ENCODE measurements around the gene INPP5K.

The INPP5K gene

DNA sequence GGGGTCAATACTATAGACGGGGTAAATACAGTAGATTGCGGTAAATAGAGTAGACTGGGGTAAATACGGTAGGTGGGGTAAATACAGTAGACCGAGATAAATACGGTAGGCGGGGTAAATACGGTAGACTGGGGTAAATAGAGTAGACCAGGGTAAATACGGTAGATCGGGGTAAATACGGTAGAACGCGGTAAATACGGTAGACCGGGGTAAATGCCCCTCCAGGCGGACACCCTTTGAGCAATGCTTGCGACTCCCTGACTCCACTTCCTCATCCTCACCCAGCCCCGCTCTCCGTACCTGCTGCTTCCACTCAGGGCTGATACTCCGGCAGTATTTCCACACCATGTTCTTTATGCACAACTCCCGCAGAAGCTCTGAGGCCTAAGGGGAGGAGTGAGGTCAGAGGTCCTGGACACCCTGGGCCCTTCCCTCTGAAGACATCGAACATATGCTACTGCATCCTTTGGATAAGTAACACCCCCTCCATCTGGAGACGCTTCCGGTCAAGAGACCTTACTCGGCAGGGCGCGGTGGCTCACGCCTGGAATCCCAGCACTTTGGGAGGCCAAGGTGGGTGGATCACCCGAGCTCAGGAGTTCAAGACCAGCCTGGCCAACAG, 47.1 kb downstream of the INPP5K start:
- no peak for TF ChIP-seq ZNF70 (CRISPR knock-in tag; IDR thresholded peaks at IDR 0.05)
- TF ChIP-seq OSR1 (CRISPR knock-in tag; IDR thresholded peaks at IDR 0.05), result no peak
- TF ChIP-seq, protein P1, sequence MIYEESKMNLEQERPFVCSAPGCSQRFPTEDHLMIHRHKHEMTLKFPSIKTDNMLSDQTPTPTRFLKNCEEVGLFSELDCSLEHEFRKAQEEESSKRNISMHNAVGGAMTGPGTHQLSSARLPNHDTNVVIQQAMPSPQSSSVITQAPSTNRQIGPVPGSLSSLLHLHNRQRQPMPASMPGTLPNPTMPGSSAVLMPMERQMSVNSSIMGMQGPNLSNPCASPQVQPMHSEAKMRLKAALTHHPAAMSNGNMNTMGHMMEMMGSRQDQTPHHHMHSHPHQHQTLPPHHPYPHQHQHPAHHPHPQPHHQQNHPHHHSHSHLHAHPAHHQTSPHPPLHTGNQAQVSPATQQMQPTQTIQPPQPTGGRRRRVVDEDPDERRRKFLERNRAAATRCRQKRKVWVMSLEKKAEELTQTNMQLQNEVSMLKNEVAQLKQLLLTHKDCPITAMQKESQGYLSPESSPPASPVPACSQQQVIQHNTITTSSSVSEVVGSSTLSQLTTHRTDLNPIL (CRISPR knock-in tag; IDR thresholded peaks at IDR 0.05; ENCODE audit: low read depth), result no peak
- no peak for TF ChIP-seq CSDC2 (CRISPR knock-in tag; IDR thresholded peaks at IDR 0.05)
- TF ChIP-seq ZNF8 (CRISPR knock-in tag; IDR thresholded peaks at IDR 0.05), result no peak
- TF ChIP-seq ISL1 (CRISPR knock-in tag; IDR thresholded peaks at IDR 0.05), result no peak
- no peak for TF ChIP-seq ZC3H10 (CRISPR knock-in tag; IDR thresholded peaks at IDR 0.05)
- no peak for TF ChIP-seq TOX (CRISPR knock-in tag; IDR thresholded peaks at IDR 0.05; ENCODE audit: borderline replicate concordance)
- no peak for TF ChIP-seq ZNF565 (CRISPR knock-in tag; conservative IDR thresholded peaks at IDR 0.05; ENCODE audit: low read depth)
- TF ChIP-seq PPARA (CRISPR knock-in tag; IDR thresholded peaks at IDR 0.05; ENCODE audit: borderline replicate concordance), result no peak
- TF ChIP-seq POU6F1 (CRISPR knock-in tag; IDR thresholded peaks at IDR 0.05; ENCODE audit: borderline replicate concordance, low read depth), result no peak
- no peak for TF ChIP-seq GLIS3 (CRISPR knock-in tag; IDR thresholded peaks at IDR 0.05)
- TF ChIP-seq, protein P2, sequence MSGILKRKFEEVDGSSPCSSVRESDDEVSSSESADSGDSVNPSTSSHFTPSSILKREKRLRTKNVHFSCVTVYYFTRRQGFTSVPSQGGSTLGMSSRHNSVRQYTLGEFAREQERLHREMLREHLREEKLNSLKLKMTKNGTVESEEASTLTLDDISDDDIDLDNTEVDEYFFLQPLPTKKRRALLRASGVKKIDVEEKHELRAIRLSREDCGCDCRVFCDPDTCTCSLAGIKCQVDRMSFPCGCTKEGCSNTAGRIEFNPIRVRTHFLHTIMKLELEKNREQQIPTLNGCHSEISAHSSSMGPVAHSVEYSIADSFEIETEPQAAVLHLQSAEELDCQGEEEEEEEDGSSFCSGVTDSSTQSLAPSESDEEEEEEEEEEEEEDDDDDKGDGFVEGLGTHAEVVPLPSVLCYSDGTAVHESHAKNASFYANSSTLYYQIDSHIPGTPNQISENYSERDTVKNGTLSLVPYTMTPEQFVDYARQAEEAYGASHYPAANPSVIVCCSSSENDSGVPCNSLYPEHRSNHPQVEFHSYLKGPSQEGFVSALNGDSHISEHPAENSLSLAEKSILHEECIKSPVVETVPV (CRISPR knock-in tag; IDR thresholded peaks at IDR 0.05), result no peak
- no peak for TF ChIP-seq TCF4 (CRISPR knock-in tag; IDR thresholded peaks at IDR 0.05; ENCODE audit: borderline replicate concordance)
- no peak for TF ChIP-seq BACH2 (CRISPR knock-in tag; IDR thresholded peaks at IDR 0.05; ENCODE audit: borderline replicate concordance)
- TF ChIP-seq, protein P3, sequence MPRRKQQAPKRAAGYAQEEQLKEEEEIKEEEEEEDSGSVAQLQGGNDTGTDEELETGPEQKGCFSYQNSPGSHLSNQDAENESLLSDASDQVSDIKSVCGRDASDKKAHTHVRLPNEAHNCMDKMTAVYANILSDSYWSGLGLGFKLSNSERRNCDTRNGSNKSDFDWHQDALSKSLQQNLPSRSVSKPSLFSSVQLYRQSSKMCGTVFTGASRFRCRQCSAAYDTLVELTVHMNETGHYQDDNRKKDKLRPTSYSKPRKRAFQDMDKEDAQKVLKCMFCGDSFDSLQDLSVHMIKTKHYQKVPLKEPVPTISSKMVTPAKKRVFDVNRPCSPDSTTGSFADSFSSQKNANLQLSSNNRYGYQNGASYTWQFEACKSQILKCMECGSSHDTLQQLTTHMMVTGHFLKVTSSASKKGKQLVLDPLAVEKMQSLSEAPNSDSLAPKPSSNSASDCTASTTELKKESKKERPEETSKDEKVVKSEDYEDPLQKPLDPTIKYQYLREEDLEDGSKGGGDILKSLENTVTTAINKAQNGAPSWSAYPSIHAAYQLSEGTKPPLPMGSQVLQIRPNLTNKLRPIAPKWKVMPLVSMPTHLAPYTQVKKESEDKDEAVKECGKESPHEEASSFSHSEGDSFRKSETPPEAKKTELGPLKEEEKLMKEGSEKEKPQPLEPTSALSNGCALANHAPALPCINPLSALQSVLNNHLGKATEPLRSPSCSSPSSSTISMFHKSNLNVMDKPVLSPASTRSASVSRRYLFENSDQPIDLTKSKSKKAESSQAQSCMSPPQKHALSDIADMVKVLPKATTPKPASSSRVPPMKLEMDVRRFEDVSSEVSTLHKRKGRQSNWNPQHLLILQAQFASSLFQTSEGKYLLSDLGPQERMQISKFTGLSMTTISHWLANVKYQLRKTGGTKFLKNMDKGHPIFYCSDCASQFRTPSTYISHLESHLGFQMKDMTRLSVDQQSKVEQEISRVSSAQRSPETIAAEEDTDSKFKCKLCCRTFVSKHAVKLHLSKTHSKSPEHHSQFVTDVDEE (CRISPR knock-in tag; IDR thresholded peaks at IDR 0.05), result no peak
- TF ChIP-seq ESRRG (CRISPR knock-in tag; IDR thresholded peaks at IDR 0.05), result no peak
- TF ChIP-seq SNAI2 (CRISPR knock-in tag; IDR thresholded peaks at IDR 0.05), result no peak
- TF ChIP-seq PATZ1 (CRISPR knock-in tag; IDR thresholded peaks at IDR 0.05; ENCODE audit: borderline replicate concordance), result no peak
- TF ChIP-seq ZFP3 (CRISPR knock-in tag; IDR thresholded peaks at IDR 0.05), result no peak
- no peak for ATAC-seq

DNA sequence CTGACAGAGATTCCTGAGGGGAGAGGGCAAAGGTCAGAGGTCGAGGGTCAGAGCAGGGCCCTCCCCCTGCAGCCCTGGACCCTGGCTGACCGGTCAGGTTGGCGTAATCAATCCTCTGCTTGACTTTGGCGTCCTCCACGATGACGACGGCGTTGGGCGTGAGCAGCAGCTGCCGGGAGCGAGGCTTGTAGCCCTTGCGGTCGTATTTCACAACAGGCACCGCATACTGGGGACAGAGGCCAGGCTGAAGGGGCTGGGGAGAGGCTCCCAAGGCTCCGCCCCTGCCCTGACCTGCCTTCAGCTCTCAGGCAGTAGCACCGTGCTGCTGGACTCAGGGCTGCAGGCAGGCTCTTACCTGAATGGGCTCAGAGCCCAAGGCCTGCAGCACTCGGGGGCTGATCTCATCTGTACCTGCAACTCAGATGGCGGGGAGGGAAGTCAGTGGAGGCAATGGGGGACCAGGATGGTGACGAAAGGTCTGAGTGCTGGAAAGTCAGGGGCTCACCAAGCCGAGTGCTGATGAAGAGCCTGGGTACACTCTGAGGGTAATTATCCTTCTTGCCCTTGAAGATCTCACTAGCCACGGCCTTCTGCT, 48.4 kb downstream of the INPP5K start:
- ATAC-seq, result no peak
- TF ChIP-seq ISL1 (CRISPR knock-in tag; IDR thresholded peaks at IDR 0.05), result no peak
- TF ChIP-seq ESRRG (CRISPR knock-in tag; IDR thresholded peaks at IDR 0.05), result no peak
- no peak for TF ChIP-seq TCF4 (CRISPR knock-in tag; IDR thresholded peaks at IDR 0.05; ENCODE audit: borderline replicate concordance)
- no peak for TF ChIP-seq BACH2 (CRISPR knock-in tag; IDR thresholded peaks at IDR 0.05; ENCODE audit: borderline replicate concordance)
- TF ChIP-seq, protein P3 (CRISPR knock-in tag; IDR thresholded peaks at IDR 0.05), result no peak
- no peak for TF ChIP-seq GLIS3 (CRISPR knock-in tag; IDR thresholded peaks at IDR 0.05)
- TF ChIP-seq ZFP3 (CRISPR knock-in tag; IDR thresholded peaks at IDR 0.05), result no peak
- TF ChIP-seq ZNF8 (CRISPR knock-in tag; IDR thresholded peaks at IDR 0.05), result no peak
- TF ChIP-seq CSDC2 (CRISPR knock-in tag; IDR thresholded peaks at IDR 0.05), result no peak
- TF ChIP-seq TOX (CRISPR knock-in tag; IDR thresholded peaks at IDR 0.05; ENCODE audit: borderline replicate concordance), result no peak
- no peak for TF ChIP-seq ARNTL (CRISPR knock-in tag; IDR thresholded peaks at IDR 0.05; ENCODE audit: borderline replicate concordance, low read depth)
- TF ChIP-seq, protein P1 (CRISPR knock-in tag; IDR thresholded peaks at IDR 0.05; ENCODE audit: low read depth), result no peak
- TF ChIP-seq, protein P2 (CRISPR knock-in tag; IDR thresholded peaks at IDR 0.05), result no peak
